Measurements from ENCODE around the gene ZFP36L1.

DNA sequence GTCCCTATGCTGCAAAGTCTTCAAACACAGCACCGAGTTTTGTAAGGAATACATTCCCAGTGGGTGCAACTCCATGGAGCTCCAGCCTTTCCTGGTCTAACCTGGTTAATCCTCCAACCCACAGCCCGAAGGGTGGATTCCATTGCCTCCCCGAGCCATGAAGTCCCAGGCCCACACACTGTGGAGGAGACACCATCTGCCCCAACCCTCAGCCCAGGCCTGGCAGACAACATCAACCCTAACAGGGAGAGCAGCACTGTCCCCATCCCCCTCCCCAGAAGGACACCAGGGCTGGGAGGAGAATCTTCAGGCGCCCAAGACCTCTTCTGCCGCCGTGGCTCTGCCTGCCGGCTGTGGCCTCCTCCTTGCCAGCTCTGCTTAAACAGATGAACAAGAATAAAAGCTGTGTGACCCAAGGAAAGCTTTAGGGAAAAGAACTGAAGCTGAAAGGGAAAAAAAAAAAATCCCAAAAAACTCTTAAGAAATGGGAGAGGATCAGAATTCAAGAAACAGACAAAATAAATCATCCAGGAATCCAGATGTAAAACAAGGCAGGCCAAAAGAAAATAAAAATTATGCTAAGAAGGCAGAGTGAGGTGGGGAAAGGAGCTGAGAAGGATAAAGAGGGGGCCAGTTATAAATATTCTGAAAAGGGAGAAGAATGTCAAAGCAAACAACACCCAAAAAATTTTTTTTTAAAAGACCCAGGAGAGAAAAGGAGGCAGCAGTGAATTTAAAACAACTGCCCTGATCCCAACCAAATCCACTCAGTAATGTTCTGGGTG is 16.0 kb upstream of the ZFP36L1 start:
- TF ChIP-seq EZH2 (IDR thresholded peaks at IDR 0.05; ENCODE audit: borderline replicate concordance, insufficient read depth, low read length, poor library complexity, severe bottlenecking) (no peak), RAD21 (conservative IDR thresholded peaks at IDR 0.05) (no peak), POLR2AphosphoS5 (IDR thresholded peaks at IDR 0.05) (no peak), EP300 (conservative IDR thresholded peaks at IDR 0.05; ENCODE audit: poor library complexity, severe bottlenecking) (no peak), SMC3 (conservative IDR thresholded peaks at IDR 0.05; ENCODE audit: poor library complexity) (no peak), TAF1 (IDR thresholded peaks at IDR 0.05; ENCODE audit: low read depth) (no peak), MXI1 (conservative IDR thresholded peaks at IDR 0.05; ENCODE audit: poor library complexity, severe bottlenecking) (no peak)
- TF ChIP-seq, protein P1, sequence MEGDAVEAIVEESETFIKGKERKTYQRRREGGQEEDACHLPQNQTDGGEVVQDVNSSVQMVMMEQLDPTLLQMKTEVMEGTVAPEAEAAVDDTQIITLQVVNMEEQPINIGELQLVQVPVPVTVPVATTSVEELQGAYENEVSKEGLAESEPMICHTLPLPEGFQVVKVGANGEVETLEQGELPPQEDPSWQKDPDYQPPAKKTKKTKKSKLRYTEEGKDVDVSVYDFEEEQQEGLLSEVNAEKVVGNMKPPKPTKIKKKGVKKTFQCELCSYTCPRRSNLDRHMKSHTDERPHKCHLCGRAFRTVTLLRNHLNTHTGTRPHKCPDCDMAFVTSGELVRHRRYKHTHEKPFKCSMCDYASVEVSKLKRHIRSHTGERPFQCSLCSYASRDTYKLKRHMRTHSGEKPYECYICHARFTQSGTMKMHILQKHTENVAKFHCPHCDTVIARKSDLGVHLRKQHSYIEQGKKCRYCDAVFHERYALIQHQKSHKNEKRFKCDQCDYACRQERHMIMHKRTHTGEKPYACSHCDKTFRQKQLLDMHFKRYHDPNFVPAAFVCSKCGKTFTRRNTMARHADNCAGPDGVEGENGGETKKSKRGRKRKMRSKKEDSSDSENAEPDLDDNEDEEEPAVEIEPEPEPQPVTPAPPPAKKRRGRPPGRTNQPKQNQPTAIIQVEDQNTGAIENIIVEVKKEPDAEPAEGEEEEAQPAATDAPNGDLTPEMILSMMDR (IDR thresholded peaks at IDR 0.05; ENCODE audit: poor library complexity, severe bottlenecking): no peak
- TF ChIP-seq, protein P2, sequence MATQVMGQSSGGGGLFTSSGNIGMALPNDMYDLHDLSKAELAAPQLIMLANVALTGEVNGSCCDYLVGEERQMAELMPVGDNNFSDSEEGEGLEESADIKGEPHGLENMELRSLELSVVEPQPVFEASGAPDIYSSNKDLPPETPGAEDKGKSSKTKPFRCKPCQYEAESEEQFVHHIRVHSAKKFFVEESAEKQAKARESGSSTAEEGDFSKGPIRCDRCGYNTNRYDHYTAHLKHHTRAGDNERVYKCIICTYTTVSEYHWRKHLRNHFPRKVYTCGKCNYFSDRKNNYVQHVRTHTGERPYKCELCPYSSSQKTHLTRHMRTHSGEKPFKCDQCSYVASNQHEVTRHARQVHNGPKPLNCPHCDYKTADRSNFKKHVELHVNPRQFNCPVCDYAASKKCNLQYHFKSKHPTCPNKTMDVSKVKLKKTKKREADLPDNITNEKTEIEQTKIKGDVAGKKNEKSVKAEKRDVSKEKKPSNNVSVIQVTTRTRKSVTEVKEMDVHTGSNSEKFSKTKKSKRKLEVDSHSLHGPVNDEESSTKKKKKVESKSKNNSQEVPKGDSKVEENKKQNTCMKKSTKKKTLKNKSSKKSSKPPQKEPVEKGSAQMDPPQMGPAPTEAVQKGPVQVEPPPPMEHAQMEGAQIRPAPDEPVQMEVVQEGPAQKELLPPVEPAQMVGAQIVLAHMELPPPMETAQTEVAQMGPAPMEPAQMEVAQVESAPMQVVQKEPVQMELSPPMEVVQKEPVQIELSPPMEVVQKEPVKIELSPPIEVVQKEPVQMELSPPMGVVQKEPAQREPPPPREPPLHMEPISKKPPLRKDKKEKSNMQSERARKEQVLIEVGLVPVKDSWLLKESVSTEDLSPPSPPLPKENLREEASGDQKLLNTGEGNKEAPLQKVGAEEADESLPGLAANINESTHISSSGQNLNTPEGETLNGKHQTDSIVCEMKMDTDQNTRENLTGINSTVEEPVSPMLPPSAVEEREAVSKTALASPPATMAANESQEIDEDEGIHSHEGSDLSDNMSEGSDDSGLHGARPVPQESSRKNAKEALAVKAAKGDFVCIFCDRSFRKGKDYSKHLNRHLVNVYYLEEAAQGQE (IDR thresholded peaks at IDR 0.05; ENCODE audit: borderline replicate concordance): no peak

Measured in neural cell (in vitro differentiated cells).